ENCODE data around the gene ZNF71.

DNA sequence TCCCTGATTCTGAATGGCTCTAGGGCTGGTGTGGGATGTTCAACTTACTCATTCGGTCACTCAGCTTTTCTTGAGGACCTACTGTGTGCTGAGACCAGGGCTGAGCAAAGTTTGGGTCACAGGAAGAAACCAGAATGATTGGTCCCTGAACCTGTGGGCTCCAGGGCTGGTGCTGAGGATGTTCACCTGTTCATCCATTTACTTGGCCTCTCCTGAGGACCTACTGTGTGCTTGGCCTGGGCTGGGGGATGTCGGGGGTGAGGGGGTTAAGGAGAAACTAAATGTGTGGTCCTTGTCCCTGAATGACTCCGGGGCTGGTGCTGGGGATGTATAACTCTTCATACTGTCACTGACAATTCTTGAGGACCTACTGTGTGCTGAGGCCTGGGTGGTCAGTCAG lies 66.1 kb downstream of the ZNF71 start:
- no peak for TF ChIP-seq GATA2 (IDR thresholded peaks at IDR 0.05; ENCODE audit: low read depth, low read length)
- TF ChIP-seq GATA3 (IDR thresholded peaks at IDR 0.05; ENCODE audit: low read depth, low read length), result no peak
